DMS114 treated with DMSO at 0.1 percent for 48 hours (cell line): ENCODE results near the gene CPSF2.
"Not testable (repeated sequence)": the region's sequence is repeated elsewhere in the genome, so short reads cannot be mapped to it uniquely, and the experiment has no call there.

Experiments used
- DNase-seq: peaks from one replicate; lab custom pipeline; 2025; ENCODE audit not compliant: unreplicated experiment; lab: John Stamatoyannopoulos, UW

Gene CPSF2

GRCh38 chr14:92154283-92154942, 32.6 kb downstream of the CPSF2 start:
- no peak for DNase-seq

- no peak for DNase-seq
Observed at GRCh38 chr14:92160619-92161018, 38.9 kb downstream of the CPSF2 start.

- DNase-seq: no peak
Observed at GRCh38 chr14:92161521-92161920, 39.8 kb downstream of the CPSF2 start.

DNA sequence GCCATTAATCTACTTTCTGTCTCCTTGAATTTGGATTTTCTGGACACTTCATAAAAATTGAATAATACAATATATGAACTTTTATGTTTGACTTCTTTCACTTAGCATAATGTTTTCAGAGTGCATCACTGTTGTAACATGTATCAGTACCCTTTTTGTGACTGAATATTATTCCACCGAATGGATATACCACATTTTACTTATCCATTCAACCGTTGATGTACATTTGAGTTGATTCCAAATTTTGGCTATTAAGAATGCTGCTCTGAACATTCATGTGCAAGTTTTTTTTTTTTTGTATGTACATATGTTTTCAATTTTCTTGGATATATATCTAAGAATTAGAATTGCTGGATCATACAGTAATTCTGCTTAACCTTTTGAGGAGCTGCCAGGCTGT, 43.2 kb downstream of the CPSF2 start:
- DNase-seq: no peak

DNA sequence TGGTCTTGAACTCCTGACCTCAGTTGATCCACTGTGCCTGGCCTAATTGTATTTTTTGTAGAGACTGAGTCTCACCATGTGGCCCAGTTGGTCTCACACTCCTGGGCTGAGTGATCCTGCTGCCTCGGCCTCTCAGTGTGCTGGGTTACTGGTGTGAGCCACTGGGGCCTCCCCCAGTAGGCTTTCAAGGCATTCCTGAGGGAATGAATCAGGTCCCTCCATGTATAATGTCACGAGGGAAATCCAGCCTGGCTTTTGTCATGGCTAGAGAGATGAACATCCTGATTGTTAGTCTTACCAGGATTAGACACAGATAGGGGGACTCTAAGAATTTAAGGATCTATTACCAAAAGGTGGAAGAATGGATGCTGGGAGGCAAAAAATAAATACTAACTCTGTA, 51.9 kb downstream of the CPSF2 start:
- DNase-seq: no peak

- no peak for DNase-seq
Observed at GRCh38 chr14:92175811-92176210, 54.0 kb downstream of the CPSF2 start.

DNA sequence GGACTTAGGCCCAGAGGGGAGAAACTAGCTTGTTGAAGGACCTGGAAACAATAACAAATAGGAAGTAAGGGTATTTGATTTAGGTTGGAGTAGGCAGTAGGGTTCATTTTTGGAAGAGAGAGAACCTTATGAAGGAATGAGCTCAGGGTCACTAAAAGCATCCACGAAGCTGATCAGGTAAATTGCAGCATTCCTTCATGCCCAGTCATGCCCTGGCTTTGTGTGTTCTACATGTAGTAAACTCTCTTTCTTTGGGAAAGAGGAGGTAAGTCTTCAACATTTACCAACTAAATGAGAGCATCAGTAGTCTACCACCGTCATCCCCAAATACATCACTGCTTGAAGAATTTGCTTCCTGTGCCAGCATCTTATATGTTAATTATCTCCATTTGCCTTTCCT, 54.7 kb downstream of the CPSF2 start:
- no peak for DNase-seq

DNA sequence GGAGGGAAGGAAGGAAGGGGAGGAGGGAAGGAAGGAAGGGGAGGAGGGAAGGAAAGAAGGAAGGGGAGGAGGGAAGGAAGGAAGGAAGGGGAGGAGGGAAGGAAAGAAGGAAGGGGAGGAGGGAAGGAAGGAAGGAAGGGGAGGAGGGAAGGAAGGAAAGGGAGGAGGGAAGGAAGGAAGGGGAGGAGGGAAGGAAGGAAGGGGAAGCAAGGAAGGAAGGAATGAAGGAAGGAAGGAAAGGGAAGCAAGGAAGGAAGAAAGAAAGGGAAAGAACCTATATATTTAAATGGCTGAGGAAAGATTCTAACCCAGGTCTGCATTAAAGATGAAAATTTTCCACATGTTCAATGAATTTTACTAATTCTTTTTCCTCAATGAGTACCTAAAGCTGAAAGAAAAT, 57.4 kb downstream of the CPSF2 start:
- not testable (repeated sequence) for DNase-seq

- no peak for DNase-seq
Observed at GRCh38 chr14:92185559-92185958, 63.8 kb downstream of the CPSF2 start.

DNA sequence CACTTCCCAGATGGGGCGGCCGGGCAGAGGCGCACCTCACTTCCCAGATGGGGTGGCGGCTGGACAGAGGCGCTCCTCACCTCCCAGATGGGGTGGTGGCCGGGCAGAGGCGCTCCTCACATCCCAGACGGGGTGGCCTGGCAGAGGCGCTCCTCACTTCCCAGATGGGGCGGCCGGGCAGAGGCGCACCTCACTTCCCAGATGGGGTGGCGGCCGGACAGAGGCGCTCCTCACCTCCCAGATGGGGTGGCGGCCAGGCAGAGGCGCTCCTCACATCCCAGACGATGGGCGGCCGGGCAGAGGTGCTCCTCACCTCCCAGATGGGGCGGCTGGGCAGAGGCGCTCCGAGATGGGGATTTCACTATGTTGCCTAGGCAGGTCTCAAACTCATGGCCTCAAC, 65.8 kb downstream of the CPSF2 start:
- DNase-seq: not testable (repeated sequence)

DNA sequence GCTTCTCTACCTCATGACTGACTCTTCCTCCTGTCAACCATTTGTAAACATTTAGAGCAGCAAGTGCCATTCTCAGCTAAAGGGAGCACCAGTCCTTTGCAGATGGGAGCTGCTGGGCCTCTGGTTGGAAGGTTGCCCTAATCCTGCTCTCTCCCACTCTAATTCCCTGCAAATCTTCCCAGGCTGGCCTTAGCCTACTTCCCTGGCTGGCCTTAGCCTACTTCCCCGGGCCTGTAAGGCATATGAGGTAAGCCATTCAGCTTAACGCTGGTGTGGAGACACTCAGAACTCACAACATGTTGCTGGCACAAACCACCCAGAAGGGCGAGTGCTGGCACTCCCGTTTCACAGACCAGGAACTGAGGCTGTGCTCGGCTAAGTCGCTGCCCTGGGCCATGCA, 69.0 kb downstream of the CPSF2 start:
- DNase-seq: no peak

DNA sequence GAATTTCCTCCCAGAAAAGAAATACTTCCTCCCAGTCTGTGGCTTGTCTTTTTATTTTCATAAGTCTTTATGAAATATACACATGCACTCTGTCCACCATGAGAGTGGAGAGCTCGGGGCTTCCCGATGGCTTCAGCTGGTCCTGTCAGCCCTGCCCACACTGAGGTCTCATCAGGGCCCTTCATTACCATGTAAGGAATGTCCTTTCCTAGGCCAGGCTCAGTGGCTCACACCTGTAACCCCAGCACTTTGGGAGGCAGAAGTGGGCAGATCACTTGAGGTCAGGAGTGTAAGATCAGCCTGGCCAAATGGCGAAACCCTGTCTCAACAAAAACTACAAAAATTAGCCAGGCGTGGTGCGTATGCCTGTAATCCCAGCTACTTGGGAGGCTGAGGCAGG, 77.0 kb downstream of the CPSF2 start:
- no peak for DNase-seq

GRCh38 chr14:92199763-92200162, 78.0 kb downstream of the CPSF2 start:
- DNase-seq: no peak

GRCh38 chr14:92203116-92203515, 81.3 kb downstream of the CPSF2 start:
- no peak for DNase-seq

- DNase-seq: no peak
Observed at GRCh38 chr14:92204792-92205191, 83.0 kb downstream of the CPSF2 start.

DNA sequence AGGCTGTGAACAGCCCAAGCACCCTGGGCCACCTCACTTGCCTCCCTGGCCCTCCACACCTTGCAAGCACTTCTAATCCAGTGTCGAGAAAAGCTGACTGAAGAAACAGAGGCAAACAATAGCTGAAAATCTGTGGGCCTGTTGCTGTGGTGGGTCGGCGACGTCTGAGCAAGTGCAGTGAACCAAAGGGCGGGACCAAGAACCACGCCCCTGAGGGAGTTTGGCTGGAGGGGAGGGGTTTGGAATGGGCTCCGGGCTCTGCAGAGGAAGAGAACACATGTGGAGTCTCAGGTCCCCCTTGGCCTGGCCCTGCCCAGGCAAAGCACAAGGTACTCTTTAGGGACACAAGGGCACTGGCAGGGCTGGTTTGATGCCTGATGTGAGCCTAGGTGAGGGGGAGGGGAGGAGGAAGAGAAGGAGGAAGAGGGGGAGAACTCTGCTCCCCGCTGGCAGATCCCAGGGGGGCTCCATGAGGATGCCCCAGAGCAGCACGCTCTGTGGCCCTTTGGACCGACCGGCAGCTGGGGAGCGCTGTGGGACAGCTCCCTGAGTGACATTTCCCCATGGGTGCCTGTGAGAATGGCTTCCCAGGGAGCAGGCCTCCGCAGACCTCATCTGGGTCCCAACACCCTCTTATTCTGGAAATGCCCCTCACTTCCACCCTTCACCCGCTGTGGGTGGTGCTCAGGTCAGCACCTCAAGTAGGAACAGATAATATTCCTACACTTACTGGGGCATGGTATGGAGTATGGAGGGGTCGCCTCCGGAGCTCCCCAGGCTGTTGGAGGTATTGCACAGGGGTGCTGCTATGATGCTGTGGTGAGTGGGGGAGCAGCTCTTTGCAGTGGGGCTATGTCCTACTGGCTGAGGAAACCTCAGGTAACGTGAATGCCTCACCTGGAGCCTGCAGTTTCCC, 85.5 kb downstream of the CPSF2 start:
- DNase-seq: no peak

DNA sequence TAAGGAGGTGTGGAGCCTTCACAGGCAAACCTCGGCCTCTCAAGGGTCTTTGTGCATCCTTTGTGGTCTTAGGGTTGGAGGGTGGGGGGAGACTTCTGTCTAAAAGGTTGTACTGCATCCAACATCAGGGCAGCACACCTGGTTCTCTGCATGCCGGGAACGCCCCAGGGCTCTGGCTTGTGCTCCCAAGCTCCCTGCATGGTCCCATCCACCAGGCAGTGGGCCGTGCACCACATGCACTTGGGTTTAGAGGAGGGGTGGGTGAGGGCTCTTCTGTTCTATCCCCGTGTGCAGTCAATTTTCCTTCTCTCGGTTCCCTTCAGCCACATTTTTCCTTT, 86.1 kb downstream of the CPSF2 start:
- no peak for DNase-seq

DNA sequence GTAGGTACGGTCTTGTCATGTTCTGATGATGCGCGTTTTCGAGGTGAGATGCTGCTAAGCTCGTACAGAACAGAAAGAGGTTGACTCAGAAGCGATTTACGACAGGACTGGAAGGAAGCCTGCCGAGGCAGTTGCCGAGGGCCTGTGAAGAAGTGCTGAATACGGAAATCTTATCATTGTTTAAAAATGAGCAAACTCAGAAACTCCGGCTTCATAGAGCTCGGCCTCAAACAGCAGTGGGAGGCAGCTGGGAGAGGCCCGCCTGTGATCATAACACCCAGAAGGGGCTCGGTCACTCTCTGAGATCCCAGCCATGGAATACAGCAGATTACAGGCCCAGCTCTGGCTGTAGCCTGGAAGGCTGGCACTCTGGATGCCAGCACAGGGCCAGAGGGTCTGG, 87.4 kb downstream of the CPSF2 start:
- DNase-seq: no peak

DNA sequence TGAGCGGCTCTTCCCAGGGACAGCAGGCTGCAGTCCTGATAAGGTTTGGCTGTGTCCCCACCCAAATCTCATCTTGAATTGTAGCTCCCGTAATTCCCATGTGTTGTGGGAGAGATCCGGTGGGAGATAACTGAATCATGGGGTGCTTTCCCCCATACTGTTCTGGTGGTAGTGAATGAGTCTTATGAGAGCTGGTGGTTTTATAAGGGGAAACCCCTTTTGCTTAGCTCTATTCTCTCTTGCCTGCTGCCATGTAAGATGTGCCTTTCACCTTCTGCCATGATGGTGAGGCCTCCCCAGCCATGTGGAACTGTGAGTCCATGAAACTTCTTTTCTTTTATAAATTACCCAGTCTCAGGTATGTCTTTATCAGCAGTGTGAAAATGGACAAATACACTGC, 91.4 kb downstream of the CPSF2 start:
- DNase-seq: not testable (repeated sequence)

DNA sequence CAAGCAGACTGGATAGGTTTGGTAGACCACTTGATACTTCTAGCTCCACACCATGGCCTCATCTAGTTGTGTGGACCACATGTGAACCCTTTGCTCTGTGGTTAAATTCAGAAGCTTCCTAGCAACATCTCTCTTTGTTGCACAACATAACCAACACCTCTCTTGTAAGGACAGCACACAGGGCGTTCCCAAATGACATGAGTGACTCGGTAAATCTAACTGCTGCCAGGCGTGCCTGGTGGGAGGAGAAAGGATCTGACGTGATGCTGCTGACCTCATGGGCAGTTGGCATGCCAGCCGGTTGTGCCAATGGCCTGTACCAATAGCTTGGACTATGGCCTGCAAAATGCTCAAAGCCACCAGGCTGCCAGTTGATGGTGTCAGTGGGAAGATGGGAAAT, 93.8 kb downstream of the CPSF2 start:
- no peak for DNase-seq

DNA sequence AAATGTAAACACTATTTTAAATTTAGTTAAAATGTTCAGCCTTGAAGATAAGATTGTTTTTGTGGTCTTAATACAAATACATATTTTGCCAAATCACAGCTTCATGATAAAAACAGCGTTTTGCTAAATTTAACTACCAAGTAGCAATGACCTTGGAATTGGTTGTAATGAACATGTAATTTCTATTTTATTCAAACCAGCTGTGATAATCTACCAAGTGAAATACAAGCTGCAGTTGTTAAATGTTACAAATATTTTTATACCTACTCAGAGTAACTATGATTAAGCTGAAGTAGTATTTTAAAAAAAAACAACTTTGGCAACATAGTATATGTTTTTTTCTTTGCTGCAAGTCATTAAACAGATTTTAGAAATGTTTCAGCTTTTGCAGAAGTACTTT, 96.2 kb downstream of the CPSF2 start:
- DNase-seq: no peak
